ENCODE measurements around the gene NFAM1.

Gene NFAM1

DNA sequence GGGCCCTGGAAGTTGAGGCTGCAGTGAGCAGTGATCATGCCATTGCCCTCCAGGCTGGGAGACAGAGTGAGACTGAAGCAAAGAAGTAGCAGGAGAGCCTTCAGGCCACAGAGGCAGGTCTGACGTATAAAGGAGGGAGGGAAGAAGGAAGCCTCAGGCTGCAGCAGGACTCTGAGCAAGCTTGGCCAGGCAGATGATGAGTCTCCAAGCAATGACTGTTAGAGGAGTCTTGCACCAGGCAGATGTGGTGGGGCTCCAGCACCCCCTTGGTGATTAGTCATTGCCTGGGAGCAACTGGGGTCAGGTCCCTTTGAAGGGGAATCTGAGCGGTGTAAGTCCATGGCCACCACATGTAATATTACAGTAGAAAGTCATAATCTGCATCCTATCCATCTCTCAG, 36.6 kb upstream of the NFAM1 start:
- TF ChIP-seq CTCF (conservative IDR thresholded peaks at IDR 0.05; ENCODE audit: low read depth, low read length), result no peak
- peak; percentile 20 for DNase-seq (ENCODE audit: low read depth)
- H3K4me3 ChIP-seq (ENCODE audit: low read depth, low read length), result no peak overlapping the region

DNA sequence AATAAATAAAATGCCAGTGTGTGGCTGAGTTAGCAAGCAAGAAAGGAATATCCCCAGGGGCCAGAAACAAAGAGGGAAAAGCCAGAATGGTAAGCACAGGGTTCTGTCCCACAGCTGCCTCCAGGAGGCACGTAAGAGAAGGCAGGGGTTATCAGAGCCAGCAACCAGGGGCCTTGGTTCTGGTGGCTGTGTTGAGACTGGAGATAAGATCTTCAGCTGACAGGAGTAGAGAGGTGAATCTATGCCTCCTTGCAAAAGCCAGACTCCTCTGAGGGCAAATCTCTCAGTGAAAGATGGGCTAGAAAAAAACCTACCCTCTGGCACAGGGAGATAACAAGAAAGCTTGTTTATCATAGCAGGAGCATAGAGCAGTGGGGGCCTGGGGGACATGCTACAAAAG, 29.8 kb upstream of the NFAM1 start:
- TF ChIP-seq CTCF (conservative IDR thresholded peaks at IDR 0.05; ENCODE audit: low read depth, low read length), result no peak
- no peak overlapping the region for H3K4me3 ChIP-seq (ENCODE audit: low read depth, low read length)
- DNase-seq (ENCODE audit: low read depth), result no peak

DNA sequence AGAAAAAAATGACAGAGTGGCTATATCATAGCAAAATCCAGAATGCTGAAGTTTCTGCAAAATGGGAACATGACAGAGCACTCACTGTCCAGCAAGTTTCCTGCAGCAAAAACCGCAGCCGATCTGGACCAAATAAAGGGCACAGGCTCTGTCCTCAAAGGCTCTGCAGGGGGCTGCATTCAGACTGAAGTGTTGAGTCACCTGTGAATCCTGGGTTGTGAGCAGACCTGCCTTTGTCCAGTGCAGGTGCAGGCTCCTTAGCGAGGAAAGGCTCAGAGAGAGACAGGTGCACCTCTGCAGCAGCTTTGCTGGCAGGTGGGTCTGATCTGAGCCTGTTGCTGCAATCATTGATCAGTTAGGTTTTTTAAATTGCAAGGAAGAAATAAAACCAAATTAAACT, 29.3 kb upstream of the NFAM1 start:
- no peak overlapping the region for H3K4me3 ChIP-seq (ENCODE audit: low read depth, low read length)
- TF ChIP-seq CTCF (conservative IDR thresholded peaks at IDR 0.05; ENCODE audit: low read depth, low read length), result no peak
- no peak for DNase-seq (ENCODE audit: low read depth)

DNA sequence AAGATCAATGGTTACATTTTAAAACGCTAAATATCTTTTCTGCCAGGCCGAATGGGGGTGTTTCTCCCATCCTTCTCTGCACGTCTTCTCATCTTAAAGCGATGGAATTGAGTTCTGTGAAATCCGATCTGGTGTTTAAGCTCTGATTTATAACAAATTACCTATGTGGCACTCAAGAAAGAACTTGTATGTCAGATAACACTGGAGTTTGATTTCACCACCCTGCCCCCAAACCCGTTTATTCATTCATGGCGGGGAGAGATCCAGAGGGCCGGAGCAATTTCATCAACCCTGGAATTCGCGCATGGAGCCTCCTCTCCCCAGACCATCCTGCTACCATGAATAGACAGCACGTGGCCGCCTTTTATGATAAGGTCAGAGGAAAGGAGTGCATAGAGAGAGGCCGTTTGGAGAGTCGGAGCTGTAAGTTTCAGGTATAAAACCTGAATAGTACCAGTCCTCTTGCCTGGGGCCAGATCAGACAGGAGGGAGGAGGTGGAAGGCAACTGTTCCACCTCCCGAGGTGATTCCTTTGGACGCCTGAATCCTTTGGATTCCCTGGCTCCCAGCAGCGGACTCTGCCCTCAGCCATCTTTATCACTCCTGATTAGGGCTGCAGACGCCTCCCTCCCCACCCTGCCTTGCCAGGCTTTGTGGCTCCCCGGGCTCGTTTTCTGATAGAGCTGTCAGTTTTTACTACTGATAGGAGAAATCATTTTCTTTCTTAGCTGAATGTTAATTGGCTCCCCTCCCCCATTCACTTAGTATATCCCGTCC, 27.3 kb upstream of the NFAM1 start:
- no peak for DNase-seq (ENCODE audit: low read depth)
- TF ChIP-seq CTCF (conservative IDR thresholded peaks at IDR 0.05; ENCODE audit: low read depth, low read length), result no peak
- H3K4me3 ChIP-seq (ENCODE audit: low read depth, low read length), result no peak overlapping the region

- H3K4me3 ChIP-seq (ENCODE audit: low read depth, low read length), result no peak overlapping the region
- no peak for TF ChIP-seq CTCF (conservative IDR thresholded peaks at IDR 0.05; ENCODE audit: low read depth, low read length)
- no peak for DNase-seq (ENCODE audit: low read depth)
Measured at GRCh38 chr22:42452916-42453315, 20.7 kb upstream of the NFAM1 start.

DNA sequence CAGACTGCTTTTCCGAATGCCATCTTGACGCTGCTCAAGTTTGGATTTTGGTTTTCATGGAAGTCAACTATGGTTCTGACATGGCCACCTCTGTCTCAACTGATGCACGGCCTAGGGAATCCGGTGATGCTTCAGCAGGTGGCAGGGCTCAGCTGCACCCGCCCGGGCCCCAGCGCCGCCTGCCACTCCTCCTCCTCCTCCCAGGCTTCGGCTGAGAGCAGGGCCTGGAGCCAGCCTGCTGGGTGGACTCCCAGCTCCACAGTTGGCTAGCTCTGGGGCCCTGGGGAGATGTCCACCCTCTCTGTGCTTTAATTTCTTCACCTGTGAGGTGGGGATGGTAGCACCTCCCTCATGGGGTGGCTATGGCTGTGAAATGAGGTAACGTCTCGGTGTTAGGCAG, 20.3 kb upstream of the NFAM1 start:
- no peak for DNase-seq (ENCODE audit: low read depth)
- H3K4me3 ChIP-seq (ENCODE audit: low read depth, low read length), result no peak overlapping the region
- no peak for TF ChIP-seq CTCF (conservative IDR thresholded peaks at IDR 0.05; ENCODE audit: low read depth, low read length)

DNA sequence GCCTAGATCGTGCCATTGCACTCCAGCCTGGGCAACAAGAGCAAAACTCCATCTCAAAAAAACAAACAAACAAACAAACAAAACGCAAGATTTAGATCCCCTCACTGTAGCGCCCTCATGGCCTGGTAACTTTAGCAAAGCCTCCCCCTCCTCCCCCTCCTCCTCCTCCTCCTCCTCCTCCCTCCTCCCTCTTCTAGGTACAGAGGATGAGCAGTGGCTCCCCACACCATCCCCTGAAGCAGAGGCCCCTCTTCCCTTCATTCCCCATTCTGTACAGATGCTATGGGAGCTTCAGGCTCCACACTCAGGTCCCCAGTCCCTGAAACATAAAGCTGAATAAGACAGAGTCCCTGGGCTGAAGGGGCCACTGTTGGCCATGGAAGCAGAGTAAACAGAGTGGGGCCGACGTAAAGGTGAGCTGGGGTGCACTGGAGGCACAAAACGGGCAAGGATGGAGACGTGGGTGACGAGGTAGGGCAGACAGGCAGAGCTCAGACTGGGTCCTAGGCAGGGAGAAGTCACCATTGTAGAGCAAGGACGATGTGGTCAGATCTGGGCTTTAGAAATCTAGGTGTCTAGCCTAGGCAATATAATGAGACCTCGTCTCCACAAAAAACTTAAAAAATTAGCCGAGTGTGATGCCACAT, 19.4 kb upstream of the NFAM1 start:
- H3K4me3 ChIP-seq (ENCODE audit: low read depth, low read length), result no peak overlapping the region
- no peak for TF ChIP-seq CTCF (conservative IDR thresholded peaks at IDR 0.05; ENCODE audit: low read depth, low read length)
- DNase-seq (ENCODE audit: low read depth), result no peak
